GM19193 (cell line): ENCODE data around the gene ENTR1.

Experiments used
- POLR2A ChIP-seq: IDR thresholded peaks from 4 replicates; pipeline ENCODE4 v1.6.1; 2011; ENCODE audit not compliant: insufficient read depth, insufficient read length; ENCODE audit errors: extremely low read depth

Gene ENTR1

GRCh38 chr9:136431782-136432350 is 21.5 kb upstream of the ENTR1 start:
- no peak for TF ChIP-seq POLR2A

GRCh38 chr9:136430588-136431234 is 20.3 kb upstream of the ENTR1 start:
- TF ChIP-seq POLR2A: no peak

GRCh38 chr9:136429683-136430491 is 19.5 kb upstream of the ENTR1 start:
- TF ChIP-seq POLR2A: no peak

- TF ChIP-seq POLR2A: no peak
Measured at GRCh38 chr9:136429075-136429628, 18.7 kb upstream of the ENTR1 start.

- no peak for TF ChIP-seq POLR2A
Measured at GRCh38 chr9:136426787-136427186, 16.4 kb upstream of the ENTR1 start.

- TF ChIP-seq POLR2A: no peak
Measured at GRCh38 chr9:136424750-136425362, 14.4 kb upstream of the ENTR1 start.

- TF ChIP-seq POLR2A: no peak
Measured at GRCh38 chr9:136423432-136424146, 13.2 kb upstream of the ENTR1 start.

GRCh38 chr9:136422876-136423275 is 12.5 kb upstream of the ENTR1 start:
- peak; percentile 1 for TF ChIP-seq POLR2A

GRCh38 chr9:136421791-136422190 is 11.4 kb upstream of the ENTR1 start:
- no peak for TF ChIP-seq POLR2A

GRCh38 chr9:136419092-136419420 is 8.6 kb upstream of the ENTR1 start:
- no peak for TF ChIP-seq POLR2A

- no peak for TF ChIP-seq POLR2A
Measured at GRCh38 chr9:136418182-136419091, 8.0 kb upstream of the ENTR1 start.

- no peak for TF ChIP-seq POLR2A
Measured at GRCh38 chr9:136416914-136417313, 6.5 kb upstream of the ENTR1 start.

GRCh38 chr9:136416427-136416826 is 6.0 kb upstream of the ENTR1 start:
- TF ChIP-seq POLR2A: no peak

GRCh38 chr9:136412962-136413361 is 2.5 kb upstream of the ENTR1 start:
- no peak for TF ChIP-seq POLR2A
